ENCODE data around the gene PPP1R26.

Gene PPP1R26

DNA sequence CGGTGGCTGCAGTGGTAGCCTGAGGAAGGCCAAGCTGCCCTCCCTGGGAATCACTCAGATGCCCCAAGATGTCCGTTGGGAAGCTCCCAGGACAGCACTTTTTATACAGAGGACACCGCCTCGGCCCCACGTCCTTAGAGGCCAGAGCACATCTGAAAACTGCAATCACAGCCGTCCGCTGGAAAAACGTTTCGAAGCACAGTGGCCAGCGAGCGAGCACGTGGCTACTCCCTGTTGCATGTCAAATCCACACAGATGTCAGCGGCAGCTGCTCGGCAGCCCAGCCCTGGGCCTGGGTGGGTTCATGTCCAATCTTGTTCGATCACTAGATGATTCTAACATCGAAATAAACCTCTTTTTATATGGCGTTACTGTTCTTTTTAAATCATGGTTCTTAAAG lies 8.9 kb downstream of the PPP1R26 start:
- no peak for DNase-seq

DNA sequence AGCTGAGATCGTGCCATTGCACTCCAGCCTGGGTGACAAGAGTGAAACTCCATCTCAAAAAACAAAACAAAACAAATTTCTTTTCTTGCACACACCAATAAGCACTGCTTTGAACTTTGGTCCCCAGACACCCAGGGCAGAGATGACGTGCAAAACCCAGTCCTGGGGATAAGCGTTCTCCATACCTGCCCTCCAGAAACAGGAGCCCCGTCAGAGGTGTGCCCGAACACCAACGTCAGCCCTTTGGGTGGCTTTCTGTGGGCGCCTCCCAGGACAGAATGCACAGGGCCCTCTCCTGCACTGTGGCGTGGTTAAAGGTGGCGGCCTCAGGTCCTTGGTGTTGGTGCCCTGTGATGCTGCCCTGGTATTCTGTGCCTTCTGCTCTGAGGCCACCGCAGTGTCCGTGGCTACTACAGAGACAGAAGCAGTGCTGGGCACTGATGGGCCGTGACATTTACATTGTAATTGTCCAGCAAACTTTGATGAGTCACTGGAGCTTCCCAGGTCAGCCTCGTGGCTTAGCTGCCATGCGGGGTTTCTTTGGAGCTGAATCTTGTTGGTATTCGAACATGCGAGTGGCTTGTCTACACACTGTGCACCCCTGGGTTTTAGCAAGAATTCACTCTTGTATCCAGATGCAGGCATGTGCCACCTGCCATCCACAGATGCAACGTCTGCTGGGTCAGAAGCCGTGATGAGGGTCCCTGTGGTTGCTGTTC lies 9.8 kb downstream of the PPP1R26 start:
- no peak for DNase-seq

DNA sequence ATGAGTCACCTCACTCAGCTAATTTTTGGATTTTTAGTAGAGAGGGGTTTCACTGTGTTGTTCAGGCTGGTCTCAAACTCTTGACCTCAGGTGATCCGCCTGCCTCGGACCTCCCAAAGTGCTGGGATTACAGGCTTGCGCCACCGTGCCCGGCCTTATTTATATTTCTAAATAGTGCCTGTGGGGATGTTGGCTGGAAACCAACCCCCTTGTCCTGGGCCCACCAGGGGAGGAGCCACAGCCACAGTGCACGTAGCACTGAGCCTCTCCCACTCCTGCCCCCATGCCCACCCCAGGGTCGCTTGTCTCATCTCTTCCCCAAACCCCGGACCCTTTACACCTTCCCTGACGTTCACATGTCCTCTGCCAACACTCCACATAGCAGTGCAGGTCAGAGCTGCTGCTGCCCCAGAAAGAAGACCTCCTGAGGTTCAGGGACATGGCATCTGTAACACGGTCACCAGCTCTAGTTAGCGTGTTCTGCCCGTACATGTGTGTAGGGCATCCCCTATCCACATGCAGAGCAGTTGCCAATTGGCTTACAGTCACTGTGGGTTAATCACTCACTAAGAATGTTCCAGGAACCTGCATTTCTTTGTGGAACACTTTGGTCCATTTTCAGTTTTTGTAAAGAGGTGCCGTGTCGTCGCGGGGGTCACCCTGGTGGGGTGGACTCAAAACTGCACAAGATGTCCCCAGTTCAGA lies 10.7 kb downstream of the PPP1R26 start:
- no peak for DNase-seq

DNA sequence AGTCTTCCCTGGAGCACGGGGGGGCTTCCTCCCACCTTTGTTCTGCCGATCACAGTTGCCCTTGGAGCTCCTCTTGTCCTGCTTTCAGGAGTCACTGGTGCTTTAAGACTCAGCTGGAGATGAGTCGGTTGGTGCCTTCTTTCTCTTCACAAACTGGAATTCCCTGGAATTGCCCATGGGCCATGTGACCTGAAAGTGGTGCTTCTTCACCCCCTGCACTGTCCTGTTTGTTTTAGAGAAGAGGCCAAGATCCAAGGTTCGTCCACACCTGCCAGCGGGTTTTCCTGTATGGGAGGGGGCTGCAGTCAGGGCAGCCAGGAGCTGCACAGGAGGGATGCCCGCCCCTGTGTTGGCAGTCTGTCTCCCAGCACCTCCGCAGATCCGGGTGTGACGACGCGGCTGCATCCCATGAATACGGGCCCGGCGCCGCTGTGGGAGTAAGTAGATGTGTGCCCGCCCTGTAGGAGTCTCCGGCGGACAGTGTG lies 11.4 kb downstream of the PPP1R26 start:
- no peak for DNase-seq

DNA sequence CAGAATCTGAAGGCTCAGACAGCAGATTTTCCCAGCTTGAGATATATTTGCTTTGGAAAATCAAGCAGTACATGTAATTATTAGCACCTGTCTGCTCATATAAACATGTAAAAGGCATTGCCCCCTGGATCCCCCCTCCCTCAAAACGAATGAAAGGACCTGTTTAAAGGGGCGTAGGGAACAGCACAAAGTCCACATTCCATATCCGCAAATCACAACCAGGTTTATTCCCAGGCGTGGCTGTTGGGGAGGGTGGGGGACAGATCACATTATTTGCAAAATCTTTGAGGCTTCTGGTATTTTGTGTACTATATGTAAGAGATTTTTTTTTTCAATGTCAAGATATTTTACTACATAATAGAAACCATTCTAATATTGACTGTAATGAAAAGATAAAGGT lies 12.2 kb downstream of the PPP1R26 start:
- DNase-seq = no peak

DNA sequence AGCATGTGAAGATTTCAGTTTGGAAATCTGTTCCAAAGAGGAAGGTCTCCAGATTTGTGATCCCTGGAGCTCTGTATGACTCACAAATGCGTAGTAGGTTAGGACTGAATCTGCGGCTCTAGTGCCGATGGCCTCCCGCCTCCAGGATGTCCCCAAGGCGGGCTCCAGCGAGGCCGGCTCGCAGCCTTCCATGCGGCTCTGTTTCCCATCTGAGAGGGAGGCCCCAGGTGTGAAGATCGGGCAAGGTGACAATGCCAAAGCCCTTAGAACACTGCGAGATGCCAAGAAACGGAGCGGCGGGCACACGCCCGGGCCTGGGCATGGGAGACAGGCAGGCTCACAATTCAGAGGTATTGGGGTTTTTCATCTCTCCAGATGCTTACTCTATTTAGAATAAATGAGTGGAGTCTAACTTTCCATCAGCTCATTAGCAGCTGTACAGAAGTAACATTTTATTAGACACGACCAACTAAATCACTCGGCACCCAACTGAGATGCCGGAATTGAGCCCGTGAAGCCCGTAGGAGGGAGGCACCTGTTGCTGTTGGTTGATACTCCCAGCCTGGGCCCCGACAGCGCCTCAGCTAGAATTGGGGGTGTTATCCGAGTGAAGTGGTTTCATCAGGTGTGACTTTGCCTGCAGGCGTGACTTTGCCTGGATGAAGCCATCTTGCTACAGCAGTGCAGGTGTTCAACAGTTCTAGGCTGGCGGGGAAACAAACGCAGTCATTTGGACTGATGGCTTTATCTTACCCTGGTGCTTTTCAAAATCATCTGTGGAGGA lies 13.5 kb downstream of the PPP1R26 start:
- no peak for DNase-seq

DNA sequence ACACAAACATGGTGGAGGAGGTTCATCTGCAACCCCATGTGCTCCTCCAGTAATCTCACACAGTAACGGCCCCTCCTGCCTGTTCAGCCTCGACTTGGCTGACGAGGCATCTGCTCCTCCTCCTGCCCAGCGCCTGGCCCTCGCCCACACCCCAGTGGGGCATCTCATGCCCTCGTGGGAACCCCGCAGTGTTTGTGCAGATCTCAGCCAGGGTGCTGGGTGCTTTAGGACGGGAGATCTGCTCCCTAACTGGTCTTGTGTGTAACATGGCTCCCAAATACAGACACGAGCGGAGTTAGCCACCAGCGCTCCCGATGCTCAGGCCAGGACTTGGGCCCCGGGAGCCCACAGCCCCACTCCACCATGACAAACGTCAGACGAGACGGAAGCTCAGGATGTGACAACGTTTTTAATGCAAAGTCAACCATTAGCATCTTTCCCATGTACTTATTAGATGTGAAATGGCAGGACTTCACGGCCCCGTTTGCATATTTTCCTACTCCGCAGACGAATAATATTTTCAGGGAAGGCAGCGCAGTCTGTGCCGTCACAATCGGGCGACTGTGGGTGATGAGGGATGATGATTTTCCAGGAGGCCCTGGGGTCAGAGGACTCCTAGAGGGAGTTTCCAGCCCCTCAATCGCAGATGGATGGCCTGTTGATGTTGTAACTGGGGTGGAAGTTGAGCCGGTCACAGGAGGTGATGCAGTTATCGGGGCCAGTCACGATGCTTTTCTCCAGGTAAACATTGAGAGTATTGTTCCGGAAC lies 15.4 kb downstream of the PPP1R26 start:
- DNase-seq = no peak

DNA sequence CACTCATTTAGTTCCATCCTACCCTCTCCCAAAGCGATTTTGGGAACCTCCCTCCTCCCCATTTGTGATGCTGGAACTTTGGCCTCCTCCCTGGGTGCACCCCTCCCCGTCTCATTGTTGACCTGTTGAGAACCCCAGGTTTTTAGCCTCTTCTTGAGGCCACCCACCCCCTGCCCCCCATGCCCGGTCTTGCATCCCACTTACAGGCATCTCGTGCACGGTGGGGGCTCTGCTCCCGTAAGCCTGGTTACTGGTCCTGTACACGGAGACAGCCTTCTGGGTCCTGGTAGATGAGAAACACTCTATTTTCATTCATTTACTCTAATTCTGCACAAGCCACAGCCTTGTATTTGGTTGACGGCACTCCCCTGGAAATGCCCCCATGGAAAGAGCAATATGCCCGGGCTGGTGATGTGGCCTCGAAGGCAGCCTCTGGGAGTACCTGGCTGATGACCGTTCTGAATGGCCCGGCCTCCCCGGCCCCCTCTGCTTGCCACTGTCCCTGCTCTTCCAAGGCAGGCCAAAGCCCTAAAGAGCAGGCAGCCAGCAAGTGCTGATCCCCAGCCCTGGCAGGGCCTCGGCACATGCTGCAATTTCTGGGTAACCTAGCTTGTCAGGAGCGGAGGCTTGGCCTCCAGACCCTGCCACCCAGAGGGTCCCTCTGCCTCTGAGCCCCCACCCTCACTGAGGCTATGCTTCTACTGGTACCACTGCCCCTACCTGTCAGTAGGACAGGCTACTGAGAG lies 19.0 kb downstream of the PPP1R26 start:
- no peak for DNase-seq

DNA sequence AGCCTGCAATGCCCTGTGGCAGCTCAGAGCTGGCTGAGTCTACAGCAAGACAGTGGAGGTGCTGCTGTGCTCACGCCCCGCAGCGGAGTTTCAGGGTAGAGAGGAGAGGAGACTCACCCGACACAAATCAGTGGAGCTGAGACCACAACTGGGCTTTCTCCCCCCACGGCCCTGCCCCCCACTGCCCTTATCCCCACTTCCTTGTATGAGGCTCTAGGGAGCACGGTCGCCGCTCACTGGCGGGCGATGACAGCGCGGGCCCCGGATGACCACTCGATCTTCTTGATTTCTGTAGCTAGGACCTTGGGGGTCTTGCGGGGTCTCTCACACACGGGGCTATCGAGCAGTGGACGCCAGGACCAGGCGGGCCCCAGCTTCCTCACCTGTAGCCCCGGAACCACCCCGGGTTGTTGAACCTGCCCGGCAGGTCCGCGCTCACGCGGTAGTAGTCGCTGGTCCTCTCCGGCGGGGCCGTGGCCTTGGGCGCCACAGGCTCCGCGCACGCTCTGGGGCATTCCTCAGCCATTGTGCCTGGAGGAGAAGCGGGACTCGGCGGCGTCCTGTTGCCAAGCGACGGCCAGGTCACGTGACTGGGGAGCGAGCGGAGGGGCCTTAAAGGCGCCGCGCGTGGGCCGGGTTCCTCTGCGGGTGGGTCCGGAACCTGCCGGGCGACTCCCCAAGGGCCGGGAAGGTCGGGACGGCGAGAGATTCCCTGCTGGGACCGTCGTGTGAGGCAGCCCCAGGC lies 19.9 kb downstream of the PPP1R26 start:
- peak; percentile 82 for DNase-seq

DNA sequence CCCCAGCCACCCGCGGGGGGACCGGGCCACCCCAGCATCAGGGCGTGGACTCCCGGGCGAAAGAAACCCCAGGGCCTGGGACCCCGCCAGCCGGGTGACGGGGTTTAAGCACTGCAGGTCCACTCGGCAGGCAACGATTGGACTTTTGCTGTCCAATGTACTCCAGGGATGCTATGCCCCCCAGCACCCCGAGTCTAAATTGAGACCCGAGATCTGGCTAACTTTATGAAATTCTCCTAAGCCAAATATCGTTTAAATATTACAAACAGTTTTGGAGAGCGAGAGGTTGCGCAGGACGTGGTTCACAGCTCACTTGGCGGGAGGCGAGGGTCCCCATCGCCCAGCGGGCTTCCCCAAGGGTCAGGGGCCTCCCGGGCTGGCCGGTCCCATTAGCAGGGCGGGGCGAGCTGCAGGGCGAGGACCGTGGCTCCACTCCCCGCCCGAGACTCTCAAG lies 20.5 kb downstream of the PPP1R26 start:
- no peak for DNase-seq

DNA sequence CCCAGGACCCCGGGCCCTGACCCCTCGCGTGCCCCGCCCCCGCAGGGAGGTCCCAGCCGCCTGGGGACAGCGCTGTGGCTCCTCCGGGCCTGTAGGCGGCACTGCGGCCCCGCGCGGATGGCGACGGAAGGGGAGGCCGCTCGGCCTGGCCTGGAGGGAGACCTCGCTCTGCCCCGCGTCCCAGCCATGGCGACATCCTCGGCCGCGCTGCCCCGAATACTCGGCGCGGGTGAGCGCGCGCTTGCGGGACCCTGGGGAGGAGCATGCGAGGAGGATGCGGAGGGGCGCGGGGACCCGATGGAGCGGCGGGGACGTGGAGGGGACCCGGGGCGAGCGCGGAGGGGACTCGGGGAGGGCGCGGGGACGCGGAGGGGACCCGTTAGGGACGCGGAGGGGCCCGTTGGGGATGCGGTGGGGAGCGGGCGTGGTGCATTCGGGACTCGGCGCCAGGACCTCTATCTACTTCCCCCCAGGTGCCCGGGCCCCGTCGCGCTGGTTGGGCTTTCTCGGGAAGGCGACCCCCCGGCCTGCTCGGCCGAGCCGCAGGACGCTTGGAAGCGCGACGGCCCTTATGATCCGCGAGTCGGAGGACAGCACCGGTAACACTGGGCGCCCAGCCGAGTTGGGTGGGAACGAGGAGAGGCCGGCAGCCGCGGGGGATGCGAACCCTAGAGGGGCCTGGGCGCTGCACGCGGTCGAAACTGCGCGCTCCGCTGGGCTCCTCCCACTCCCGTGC lies 21.1 kb downstream of the PPP1R26 start, which contains the start of gene MRPS2:
TSS of gene MRPS2 (plus strand) at position 158 of the 736 bp plus-strand sequence. CDS start at position 187, 29 bp downstream.
- DNase-seq = peak; percentile 84

DNA sequence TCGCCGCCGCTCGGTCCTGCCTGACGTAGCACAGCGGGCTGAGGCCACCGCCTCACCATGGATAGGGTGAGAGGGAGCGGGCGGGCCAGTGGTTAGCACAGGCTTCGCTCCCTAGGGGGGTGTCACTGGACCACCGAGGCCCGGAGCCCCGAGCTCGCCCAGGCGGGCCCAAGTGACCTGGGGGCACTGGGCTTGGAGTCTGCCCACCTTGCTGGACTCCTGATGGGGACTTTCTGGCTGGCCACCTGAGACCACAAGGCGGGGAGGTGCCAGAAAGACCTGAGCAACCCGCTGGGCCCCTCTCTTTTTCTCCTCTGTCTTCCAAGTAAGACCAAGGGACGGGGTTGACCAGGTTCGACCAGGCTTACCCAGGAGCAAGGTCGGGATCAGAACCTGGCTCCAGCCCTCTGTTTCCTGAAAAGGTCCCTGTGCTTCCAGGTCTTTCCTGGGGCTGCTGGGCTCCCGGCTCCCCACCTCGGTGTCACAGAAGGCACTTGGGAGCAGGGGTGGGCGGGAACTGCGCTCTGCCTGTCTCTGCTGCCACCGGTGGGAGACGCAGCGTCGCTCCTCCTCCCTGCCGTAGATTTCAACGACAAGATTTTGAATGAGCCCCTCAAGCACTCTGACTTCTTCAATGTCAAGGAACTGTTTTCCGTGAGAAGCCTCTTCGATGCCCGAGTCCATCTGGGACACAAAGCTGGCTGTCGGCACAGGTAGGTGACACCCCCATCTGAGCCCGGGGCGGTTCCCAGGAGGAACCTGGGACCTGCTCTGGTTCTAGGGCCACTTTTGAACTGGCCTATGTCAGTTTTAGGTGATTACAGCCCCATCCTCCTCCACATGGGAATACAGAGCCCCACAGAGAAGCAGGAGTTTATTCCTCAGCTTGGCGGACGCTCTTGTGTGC lies 21.9 kb downstream of the PPP1R26 start:
- no peak for DNase-seq

DNA sequence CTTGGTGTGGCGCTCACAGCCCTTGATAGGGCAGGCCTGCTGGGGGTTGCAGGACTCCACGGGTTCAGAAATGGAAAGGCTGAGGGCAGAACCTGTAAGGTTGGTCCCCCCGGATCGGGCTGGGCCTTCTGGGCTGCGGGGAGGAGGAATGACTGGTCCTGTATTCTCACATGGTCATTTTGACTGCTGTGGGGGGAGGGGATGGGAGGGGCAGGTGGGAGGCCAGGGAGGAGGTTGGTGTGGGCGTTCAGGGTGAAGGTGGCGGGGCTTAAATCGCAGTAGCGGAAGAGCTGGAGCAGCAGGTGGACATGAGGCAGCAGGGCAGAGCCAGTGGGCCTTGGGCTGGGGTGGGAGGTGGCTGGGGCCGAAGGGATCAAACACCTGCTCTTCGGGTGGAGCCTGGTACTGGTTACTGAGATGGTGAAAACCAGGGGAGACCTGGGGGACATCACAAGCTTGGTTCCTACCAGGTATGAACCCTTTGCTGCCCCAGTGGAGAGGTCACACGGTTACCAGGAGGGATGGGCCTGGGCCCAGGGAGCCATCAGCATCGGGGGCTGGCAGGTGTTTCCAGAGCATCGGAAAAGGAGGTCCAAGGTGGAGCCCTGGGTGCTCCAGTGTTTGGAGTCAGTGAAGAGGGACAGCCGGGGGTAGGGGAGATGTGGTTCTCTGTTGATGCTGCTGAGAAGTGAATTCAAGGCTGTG lies 22.7 kb downstream of the PPP1R26 start:
- no peak for DNase-seq

DNA sequence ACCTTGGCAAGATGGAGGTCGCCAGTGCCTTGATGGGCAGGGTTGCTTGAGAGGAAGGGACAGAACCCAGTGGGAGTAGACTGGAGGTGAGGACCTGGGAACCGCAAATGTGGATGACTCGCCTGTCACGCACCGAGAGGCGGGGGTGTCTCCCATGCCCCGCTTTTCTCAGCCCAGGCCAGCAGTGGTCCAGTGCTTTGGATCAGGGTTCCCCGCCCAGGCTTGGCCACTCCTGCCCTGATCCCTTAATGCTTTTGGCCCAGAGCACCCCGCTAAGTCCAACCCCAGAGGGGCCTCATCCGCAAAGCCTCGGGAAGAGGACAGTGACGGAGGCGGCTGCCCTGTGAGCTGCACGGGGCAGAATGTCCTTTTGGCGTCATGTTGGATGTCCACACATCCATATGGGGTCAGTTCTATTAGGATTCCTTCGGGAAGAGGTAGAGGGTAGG lies 23.3 kb downstream of the PPP1R26 start:
- DNase-seq = no peak

DNA sequence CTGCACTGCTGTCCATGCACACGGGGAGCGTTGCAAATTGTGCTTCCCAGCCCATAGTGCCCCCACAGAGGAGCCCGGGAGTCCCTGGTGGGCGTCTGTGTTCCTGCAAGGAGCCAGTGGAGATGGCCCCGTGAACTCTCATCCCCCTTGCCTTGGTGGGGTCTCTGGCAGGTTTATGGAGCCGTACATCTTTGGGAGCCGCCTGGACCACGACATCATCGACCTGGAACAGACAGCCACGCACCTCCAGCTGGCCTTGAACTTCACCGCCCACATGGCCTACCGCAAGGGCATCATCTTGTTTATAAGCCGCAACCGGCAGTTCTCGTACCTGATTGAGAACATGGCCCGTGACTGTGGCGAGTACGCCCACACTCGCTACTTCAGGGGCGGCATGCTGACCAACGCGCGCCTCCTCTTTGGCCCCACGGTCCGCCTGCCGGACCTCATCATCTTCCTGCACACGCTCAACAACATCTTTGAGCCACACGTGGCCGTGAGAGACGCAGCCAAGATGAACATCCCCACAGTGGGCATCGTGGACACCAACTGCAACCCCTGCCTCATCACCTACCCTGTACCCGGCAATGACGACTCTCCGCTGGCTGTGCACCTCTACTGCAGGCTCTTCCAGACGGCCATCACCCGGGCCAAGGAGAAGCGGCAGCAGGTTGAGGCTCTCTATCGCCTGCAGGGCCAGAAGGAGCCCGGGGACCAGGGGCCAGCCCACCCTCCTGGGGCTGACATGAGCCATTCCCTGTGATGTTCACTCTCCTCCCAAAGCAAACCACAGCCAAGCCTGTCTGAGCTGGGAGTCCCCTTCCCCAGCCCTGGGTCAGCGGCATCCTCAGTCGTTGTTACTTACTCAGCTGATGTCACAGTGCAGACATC lies 24.0 kb downstream of the PPP1R26 start:
- DNase-seq = no peak

DNA sequence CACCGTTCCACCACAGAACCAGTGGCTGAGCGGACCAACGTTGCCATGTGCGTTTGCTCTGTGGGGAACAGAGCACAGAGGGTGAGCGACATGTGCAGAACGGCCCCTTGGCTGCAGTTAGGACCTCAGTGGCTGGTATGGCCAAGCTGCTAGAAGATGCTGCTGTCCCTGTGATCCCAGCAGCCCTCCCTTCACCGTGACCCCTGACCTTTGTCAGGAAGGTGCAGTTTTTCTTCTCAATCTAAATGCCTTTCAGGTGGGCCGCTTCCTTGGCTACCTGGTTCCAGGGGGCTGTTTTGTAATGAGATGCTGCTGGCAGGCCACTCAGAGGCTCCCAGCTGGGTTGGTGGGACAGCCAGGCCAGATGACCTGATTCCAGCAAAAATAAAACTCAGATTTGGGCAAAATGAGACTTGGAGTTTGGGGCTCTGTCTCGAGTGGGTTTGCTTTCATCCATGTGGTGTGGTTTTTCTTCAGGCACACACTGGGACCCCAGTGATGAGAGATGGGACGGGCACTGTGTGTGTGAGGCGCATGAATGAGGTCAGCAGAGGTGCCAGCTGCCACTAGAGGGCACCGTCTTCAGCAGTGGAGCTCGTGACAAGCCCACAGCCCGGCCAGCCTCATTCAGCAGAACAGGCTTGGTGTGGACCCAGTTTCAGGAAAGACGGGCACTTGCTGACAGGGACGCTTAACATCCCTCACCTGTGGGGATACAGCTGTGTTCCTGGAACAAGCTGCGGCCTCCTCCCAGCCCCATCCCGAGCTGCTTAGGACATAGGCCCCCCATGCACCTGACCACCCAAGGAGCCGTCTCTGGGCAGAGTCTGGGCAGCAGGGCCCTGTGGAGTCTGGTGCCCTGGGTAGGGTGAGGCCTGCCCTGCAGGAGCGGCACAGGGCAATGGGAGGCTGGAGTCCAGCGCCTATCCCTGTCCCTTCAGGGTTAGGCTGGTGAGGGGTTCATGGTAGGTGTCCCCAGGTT lies 25.0 kb downstream of the PPP1R26 start:
- DNase-seq = peak; percentile 36

Data from activated effector memory CD4-positive, alpha-beta T cell treated with Interleukin-2 at 50 U/mL for 16 hours (primary cell).